ENCODE data around the gene HES2. TPM values are rescaled to one million over a fixed set of nuclear protein-coding genes. Genes with fewer than 3 reads are reported as not detected.
A peak's percentile ranks its signal among the peaks of the same experiment; 100 is the strongest.

Gene HES2
- total and polyA plus RNA-seq, 2 experiments from 2014 or later, result 1.6 to 2.1 TPM

DNA sequence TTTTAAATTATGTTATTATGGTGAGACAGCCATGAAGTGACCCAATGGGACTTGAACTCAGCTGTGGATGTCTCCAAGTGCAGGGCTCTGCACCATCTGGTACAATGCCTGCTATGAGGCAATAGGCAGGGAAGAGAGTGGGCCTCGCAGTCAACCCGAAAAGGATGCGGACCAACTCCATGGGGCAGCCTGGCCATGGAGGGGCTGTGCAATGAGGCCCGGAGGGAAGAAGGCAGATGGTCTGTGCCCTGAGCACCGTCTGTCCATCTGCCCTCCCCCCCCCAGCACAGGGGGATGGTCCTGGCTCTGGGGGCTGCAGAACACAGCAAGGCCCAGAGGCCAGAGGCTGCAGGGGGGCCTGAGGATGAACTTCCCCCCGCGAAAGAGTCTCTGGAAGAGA lies 21.9 kb upstream of the HES2 start (continued):
- TF ChIP-seq, protein P1, sequence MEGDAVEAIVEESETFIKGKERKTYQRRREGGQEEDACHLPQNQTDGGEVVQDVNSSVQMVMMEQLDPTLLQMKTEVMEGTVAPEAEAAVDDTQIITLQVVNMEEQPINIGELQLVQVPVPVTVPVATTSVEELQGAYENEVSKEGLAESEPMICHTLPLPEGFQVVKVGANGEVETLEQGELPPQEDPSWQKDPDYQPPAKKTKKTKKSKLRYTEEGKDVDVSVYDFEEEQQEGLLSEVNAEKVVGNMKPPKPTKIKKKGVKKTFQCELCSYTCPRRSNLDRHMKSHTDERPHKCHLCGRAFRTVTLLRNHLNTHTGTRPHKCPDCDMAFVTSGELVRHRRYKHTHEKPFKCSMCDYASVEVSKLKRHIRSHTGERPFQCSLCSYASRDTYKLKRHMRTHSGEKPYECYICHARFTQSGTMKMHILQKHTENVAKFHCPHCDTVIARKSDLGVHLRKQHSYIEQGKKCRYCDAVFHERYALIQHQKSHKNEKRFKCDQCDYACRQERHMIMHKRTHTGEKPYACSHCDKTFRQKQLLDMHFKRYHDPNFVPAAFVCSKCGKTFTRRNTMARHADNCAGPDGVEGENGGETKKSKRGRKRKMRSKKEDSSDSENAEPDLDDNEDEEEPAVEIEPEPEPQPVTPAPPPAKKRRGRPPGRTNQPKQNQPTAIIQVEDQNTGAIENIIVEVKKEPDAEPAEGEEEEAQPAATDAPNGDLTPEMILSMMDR (conservative IDR thresholded peaks at IDR 0.05; ENCODE audit: low read depth in 2 of 2), result no peak
- TF ChIP-seq ZNF331 (CRISPR knock-in tag; IDR thresholded peaks at IDR 0.05; ENCODE audit: low read depth) (no peak), CREB1 (CRISPR knock-in tag; IDR thresholded peaks at IDR 0.05; ENCODE audit: low read depth) (no peak), POLR2AphosphoS5 (IDR thresholded peaks at IDR 0.05; ENCODE audit: low read depth) (no peak), EZH2 (IDR thresholded peaks at IDR 0.05; ENCODE audit: low read depth, unreplicated experiment) (no peak), NANOG (IDR thresholded peaks at IDR 0.05; ENCODE audit: borderline replicate concordance) (no peak), STAT1 (IDR thresholded peaks at IDR 0.05; ENCODE audit: unreplicated experiment) (no peak), JUNB (IDR thresholded peaks at IDR 0.05; ENCODE audit: unreplicated experiment) (no peak)
- TF ChIP-seq, protein P2, sequence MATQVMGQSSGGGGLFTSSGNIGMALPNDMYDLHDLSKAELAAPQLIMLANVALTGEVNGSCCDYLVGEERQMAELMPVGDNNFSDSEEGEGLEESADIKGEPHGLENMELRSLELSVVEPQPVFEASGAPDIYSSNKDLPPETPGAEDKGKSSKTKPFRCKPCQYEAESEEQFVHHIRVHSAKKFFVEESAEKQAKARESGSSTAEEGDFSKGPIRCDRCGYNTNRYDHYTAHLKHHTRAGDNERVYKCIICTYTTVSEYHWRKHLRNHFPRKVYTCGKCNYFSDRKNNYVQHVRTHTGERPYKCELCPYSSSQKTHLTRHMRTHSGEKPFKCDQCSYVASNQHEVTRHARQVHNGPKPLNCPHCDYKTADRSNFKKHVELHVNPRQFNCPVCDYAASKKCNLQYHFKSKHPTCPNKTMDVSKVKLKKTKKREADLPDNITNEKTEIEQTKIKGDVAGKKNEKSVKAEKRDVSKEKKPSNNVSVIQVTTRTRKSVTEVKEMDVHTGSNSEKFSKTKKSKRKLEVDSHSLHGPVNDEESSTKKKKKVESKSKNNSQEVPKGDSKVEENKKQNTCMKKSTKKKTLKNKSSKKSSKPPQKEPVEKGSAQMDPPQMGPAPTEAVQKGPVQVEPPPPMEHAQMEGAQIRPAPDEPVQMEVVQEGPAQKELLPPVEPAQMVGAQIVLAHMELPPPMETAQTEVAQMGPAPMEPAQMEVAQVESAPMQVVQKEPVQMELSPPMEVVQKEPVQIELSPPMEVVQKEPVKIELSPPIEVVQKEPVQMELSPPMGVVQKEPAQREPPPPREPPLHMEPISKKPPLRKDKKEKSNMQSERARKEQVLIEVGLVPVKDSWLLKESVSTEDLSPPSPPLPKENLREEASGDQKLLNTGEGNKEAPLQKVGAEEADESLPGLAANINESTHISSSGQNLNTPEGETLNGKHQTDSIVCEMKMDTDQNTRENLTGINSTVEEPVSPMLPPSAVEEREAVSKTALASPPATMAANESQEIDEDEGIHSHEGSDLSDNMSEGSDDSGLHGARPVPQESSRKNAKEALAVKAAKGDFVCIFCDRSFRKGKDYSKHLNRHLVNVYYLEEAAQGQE (IDR thresholded peaks at IDR 0.05; ENCODE audit: unreplicated experiment), result no peak

DNA sequence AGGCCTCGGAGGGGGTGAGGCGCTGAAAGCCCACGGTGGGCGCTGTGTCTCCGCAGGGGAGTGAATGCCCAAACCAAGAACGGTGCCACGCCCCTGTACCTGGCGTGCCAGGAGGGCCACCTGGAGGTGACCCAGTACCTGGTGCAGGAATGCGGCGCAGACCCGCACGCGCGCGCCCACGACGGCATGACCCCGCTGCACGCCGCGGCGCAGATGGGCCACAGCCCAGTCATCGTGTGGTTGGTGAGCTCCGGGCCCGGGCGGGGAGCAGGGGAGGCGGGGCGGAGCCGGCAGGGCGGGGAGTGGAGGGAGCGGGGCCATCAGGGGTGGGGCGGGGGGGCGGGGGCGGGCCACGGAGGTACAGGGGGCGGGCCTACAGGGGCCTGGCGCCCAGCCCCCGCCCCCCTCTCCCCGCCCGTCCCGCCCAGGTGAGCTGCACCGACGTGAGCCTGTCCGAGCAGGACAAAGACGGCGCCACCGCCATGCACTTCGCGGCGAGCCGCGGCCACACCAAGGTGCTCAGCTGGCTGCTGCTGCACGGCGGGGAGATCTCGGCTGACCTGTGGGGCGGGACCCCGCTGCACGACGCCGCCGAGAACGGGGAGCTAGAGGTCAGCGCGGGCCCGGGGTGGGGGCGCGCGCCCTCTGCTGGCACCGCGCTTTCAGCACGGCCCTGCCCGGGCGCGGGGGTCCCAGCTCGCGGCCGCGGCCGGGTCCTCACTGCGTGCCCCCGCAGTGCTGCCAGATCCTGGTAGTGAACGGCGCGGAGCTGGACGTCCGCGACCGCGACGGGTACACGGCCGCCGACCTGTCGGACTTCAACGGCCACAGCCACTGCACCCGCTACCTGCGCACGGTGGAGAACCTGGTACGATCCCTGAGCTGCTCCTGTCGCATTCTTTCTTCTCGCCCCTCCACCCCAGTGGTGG lies 20.7 kb upstream of the HES2 start:
- Histone ChIP-seq H3K27me3 (ENCODE audit: insufficient read depth) (peaks cover 26% of the 10 kb centered on the region), H3K4me3 (peak overlapping the region; percentile 51), H3K9me2 (ENCODE audit: insufficient read depth) (no peaks in the 10 kb centered on the region), H4K20me1 (replicated peaks; ENCODE audit: insufficient read depth) (no peaks in the 10 kb centered on the region), H3K4me2 (peak overlapping the region; percentile 76), H3K36me3 (ENCODE audit: insufficient read depth) (no peaks in the 10 kb centered on the region), H3K27ac (ENCODE audit: low read depth) (no peak overlapping the region), H2AFZ (no peak overlapping the region; the same call in 1 of the 2 replicates), H3F3A (replicated peaks; ENCODE audit: low read depth) (no peaks in the 10 kb centered on the region), H3K79me2 (replicated peaks; ENCODE audit: insufficient read depth) (no peaks in the 10 kb centered on the region), H3K4me1 (ENCODE audit: insufficient read depth) (no peaks in the 10 kb centered on the region)
- Mint-ChIP-seq H3K4me1 (peaks cover 18% of the 10 kb centered on the region), H3K27ac (no peak overlapping the region), H3K4me3 (peak overlapping the region; percentile 61), H3K36me3 (ENCODE audit: low read depth) (no peaks in the 10 kb centered on the region), H3K9me3 (no peaks in the 10 kb centered on the region), H3K27me3 (ENCODE audit: insufficient read depth, low read depth, poor library complexity) (peaks cover 28% of the 10 kb centered on the region)
- DNase-seq (ENCODE audit: low spot score) (peak; percentile 82), ATAC-seq (peak; percentile 71)
- no peak for TF ChIP-seq EZH2 (IDR thresholded peaks at IDR 0.05; ENCODE audit: low read depth, unreplicated experiment)
- TF ChIP-seq, protein P1 (conservative IDR thresholded peaks at IDR 0.05; ENCODE audit: low read depth in 2 of 2), result peak; percentile 36 to 67; a peak in 3 of 4 replicates
